HL-60/S4 treated with retinoic acid at 250 ng/mL for 4 days and 3 days (cell line): ENCODE measurements around the gene PMEL.
"Not testable (repeated sequence)": the region's sequence is repeated elsewhere in the genome, so short reads cannot be mapped to it uniquely, and the experiment has no call there.

Source experiments
- in situ Hi-C: fragments of 300-500 bp; cut with MboI; formaldehyde crosslinking; loops from 2 replicates; pipeline ENCODE4 v1.7.0; 2022; ENCODE audit warnings: low sequenced_read_pairs

Gene PMEL

GRCh38 chr12:55983232-55983842 is 17.5 kb upstream of the PMEL start:
- in situ Hi-C loops: no loop called here

GRCh38 chr12:55982319-55982936 is 16.6 kb upstream of the PMEL start:
- in situ Hi-C loops: no loop called here

GRCh38 chr12:55981882-55982281 is 16.0 kb upstream of the PMEL start:
- in situ Hi-C loops: not testable (repeated sequence)

GRCh38 chr12:55979069-55979468 is 13.2 kb upstream of the PMEL start:
- in situ Hi-C loops: no loop called here

- in situ Hi-C loops: no loop called here
Measured at GRCh38 chr12:55978393-55978792, 12.6 kb upstream of the PMEL start.

GRCh38 chr12:55974308-55974730 is 8.5 kb upstream of the PMEL start:
- in situ Hi-C loops: no loop called here

GRCh38 chr12:55973599-55974307 is 7.9 kb upstream of the PMEL start, which contains the start of gene RAB5B:
TSS of gene RAB5B (plus strand) at chr12:55974078. CDS start at chr12:55986961, 12,883 bp downstream.
- in situ Hi-C loops: no loop called here

- in situ Hi-C loops: no loop called here
Measured at GRCh38 chr12:55972911-55973598, 7.2 kb upstream of the PMEL start.

GRCh38 chr12:55972456-55972855 is 6.6 kb upstream of the PMEL start:
- in situ Hi-C loops: no loop called here

GRCh38 chr12:55972042-55972441 is 6.2 kb upstream of the PMEL start:
- in situ Hi-C loops: no loop called here

- in situ Hi-C loops: no loop called here
Measured at GRCh38 chr12:55970775-55971174, 4.9 kb upstream of the PMEL start.

- in situ Hi-C loops: no loop called here
Measured at GRCh38 chr12:55969356-55969755, 3.5 kb upstream of the PMEL start.

- in situ Hi-C loops: no loop called here
Measured at GRCh38 chr12:55966408-55967281, 803 bp upstream of the PMEL start, which contains the start of gene CDK2. TSS of gene CDK2 (plus strand) at chr12:55966830. CDS start at chr12:55967009, 179 bp downstream.

GRCh38 chr12:55965240-55965639 is 602 bp downstream of the PMEL start:
- in situ Hi-C loops: no loop called here

GRCh38 chr12:55963760-55964159 is 2.1 kb downstream of the PMEL start:
- in situ Hi-C loops: no loop called here

GRCh38 chr12:55957106-55957859 is 8.6 kb downstream of the PMEL start:
- in situ Hi-C loops: no loop called here

- in situ Hi-C loops: no loop called here
Measured at GRCh38 chr12:55955800-55956508, 9.9 kb downstream of the PMEL start.

GRCh38 chr12:55955344-55955743 is 10.5 kb downstream of the PMEL start:
- in situ Hi-C loops: no loop called here

- in situ Hi-C loops: no loop called here
Measured at GRCh38 chr12:55946553-55946952, 19.3 kb downstream of the PMEL start.
